Kidney (tissue), 14 donors: Measurements from ENCODE around the gene ANKS1A. TPM values are rescaled to one million over a fixed set of nuclear protein-coding genes. Genes with fewer than 3 reads are reported as not detected.

Source experiments
- DNase-seq, 5 donors: peaks; one replicate each; pipeline ENCODE4 v3.0.0-alpha.2; 2013 to 2020
- FAIRE-seq: peaks from 2 replicates; lab custom pipeline; 2012; peaks lifted over from hg19 to GRCh38; lab: Jason Lieb, UNC
- H3K27ac ChIP-seq, 2 donors: one replicate each; pipeline ENCODE4 v1.7.0; 2013; ENCODE audit warnings: low read depth in 2 of 2, low read length in 2 of 2, inconsistent platforms in 1 of 2
- H3K27me3 ChIP-seq: one replicate; pipeline ENCODE4 v1.7.1; 2013; ENCODE audit warnings: low read length, inconsistent platforms; ENCODE audit not compliant: control insufficient read depth, insufficient read depth
- H3K36me3 ChIP-seq, 3 donors: one replicate each; pipeline versions ENCODE4 v1.7.0 to v1.7.1; 2013; ENCODE audit warnings: low read length in 3 of 3, control low read depth in 1 of 3, inconsistent platforms in 1 of 3; ENCODE audit not compliant: insufficient read depth in 3 of 3, control insufficient read depth in 2 of 3
- H3K4me1 ChIP-seq, 3 donors: one replicate each; pipeline versions ENCODE4 v1.7.0 to v1.7.1; 2013; ENCODE audit warnings: low read length in 3 of 3, inconsistent platforms in 1 of 3, low read depth in 1 of 3; ENCODE audit not compliant: control insufficient read depth in 2 of 3, insufficient read depth in 2 of 3
- H3K4me3 ChIP-seq, 3 donors: one replicate each; pipeline versions ENCODE4 v1.7.0 to v1.8.1; 2013; ENCODE audit warnings: low read length in 3 of 3, control low read depth in 1 of 3, inconsistent platforms in 1 of 3
- H3K9ac ChIP-seq, 3 donors: one replicate each; pipeline versions ENCODE4 v1.7.0 to v1.7.1; 2013; ENCODE audit warnings: low read length in 3 of 3, control low read depth in 1 of 3, inconsistent platforms in 1 of 3
- H3K9me3 ChIP-seq, 3 donors: one replicate each; pipeline versions ENCODE4 v1.7.0 to v1.7.1; 2013; ENCODE audit warnings: low read length in 3 of 3, control low read depth in 1 of 3, inconsistent platforms in 1 of 3; ENCODE audit not compliant: control insufficient read depth in 2 of 3, insufficient read depth in 1 of 3
- intact Hi-C: fragments of 100-400 bp; cut with DNase I; formaldehyde crosslinking; loops from one replicate; pipeline ENCODE4 v1.11.1; 2022
- polyA plus RNA-seq: library from polyadenylated mRNA; stranded (reverse); fragments of 350-450 nt; fragmentation: Illumina TruSeq; extraction: RNeasy Lipid Tissue Mini Kit (QIAGEN cat#74804); gene quantifications from one replicate; pipeline ENCODE4 v1.2.3, GENCODE V29; 2014; ENCODE audit warnings: low read depth, low replicate concordance; ENCODE audit not compliant: insufficient read depth
- total RNA-seq: library from RNA; stranded (reverse); fragmentation: NEBNext Ultra II Directional; extraction: Animal tissue kit (Norgen Biotek cat#: 25700); gene quantifications from one replicate; pipeline ENCODE4 v1.2.1, GENCODE V29; 2021
- TF ChIP-seq, protein P1 (sequence below): IDR thresholded peaks from 3 replicates; pipeline ENCODE4 v1.5.1; 2012; ENCODE audit warnings: mild to moderate bottlenecking, moderate library complexity, borderline replicate concordance; ENCODE audit not compliant: insufficient read depth; ENCODE audit errors: extremely low read depth
- donor health status: control.
- donor health status: control.
- donor health status: control.
- donor health status: control.
- donor health status: control.
- donor health status: DM: yes; HTN: yes; CAD: no.
- donor health status: Normal renal cell carcinoma (clear cell type).

The ANKS1A gene
- total and polyA plus RNA-seq, 2 donors from 2014 or later, result 9.4 to 25.9 TPM

- DNase-seq, result no peak
- Histone ChIP-seq H3K36me3 (no peaks in the 10 kb centered on the region), H3K4me3 (no peak overlapping the region), H3K9me3 (no peaks in the 10 kb centered on the region), H3K4me1 (peaks cover 0 to 13% (median 3%) of the 10 kb centered on the region in 3 donors), H3K9ac (peak overlapping the region in 1 of 3 donors; percentile 2), H3K27me3 (no peaks in the 10 kb centered on the region), H3K27ac (peak overlapping the region in 1 of 2 donors; percentile 22)
- TF ChIP-seq, protein P1, sequence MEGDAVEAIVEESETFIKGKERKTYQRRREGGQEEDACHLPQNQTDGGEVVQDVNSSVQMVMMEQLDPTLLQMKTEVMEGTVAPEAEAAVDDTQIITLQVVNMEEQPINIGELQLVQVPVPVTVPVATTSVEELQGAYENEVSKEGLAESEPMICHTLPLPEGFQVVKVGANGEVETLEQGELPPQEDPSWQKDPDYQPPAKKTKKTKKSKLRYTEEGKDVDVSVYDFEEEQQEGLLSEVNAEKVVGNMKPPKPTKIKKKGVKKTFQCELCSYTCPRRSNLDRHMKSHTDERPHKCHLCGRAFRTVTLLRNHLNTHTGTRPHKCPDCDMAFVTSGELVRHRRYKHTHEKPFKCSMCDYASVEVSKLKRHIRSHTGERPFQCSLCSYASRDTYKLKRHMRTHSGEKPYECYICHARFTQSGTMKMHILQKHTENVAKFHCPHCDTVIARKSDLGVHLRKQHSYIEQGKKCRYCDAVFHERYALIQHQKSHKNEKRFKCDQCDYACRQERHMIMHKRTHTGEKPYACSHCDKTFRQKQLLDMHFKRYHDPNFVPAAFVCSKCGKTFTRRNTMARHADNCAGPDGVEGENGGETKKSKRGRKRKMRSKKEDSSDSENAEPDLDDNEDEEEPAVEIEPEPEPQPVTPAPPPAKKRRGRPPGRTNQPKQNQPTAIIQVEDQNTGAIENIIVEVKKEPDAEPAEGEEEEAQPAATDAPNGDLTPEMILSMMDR, result no peak
- intact Hi-C loops, result no loop called here
- FAIRE-seq, result no peak
Observed at GRCh38 chr6:35036059-35036827, 147.2 kb downstream of the ANKS1A start.

DNA sequence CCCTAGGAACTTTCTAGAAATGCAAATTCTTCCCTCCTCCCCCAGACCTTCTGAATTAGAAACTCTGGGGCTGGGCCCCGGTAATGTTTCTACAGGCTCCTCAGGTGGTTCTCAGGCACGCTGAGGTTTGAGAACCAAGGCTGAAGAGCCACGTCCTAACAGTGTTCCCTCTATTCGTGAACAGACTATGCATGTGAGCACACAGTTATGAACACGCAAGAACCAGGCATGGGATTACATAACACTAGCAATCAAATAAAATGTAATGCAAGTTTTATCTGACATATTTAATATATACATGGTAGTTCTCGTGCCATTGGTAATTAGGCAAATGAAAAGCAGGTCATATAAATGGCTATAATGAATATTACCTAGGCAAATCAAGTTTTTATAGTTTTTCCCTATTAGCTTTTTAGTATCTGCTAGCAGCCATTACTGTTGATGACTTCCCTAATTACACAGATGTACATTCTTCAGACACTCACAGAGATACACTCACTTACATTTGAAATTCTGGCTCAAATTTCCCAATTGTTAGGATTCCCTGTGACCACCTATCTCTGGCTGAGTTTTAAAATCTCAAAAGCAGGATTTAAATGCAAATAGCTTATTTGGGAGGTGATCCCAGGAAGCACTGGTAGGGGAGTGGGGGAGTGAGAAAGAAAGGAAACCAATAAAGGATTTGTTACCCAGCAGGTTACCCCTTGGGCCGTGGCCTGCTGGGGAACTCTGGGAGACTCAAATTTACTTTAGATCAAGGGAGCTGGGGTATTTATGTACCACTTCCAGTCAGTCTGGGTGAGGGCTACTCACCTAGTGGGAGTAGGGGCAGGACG is 148.0 kb downstream of the ANKS1A start:
- FAIRE-seq (no peak), DNase-seq (peak in 1 of 5 donors; percentile 9)
- no peak overlapping the region for H3K27ac ChIP-seq
- no peaks in the 10 kb centered on the region for H3K27me3 ChIP-seq
- H3K36me3 ChIP-seq, result peaks cover 0 to 2% (median 0%) of the 10 kb centered on the region in 3 donors
- H3K4me1 ChIP-seq, result peaks cover 0 to 13% (median 3%) of the 10 kb centered on the region in 3 donors
- H3K9me3 ChIP-seq, result no peaks in the 10 kb centered on the region
- TF ChIP-seq, protein P1, result no peak
- intact Hi-C loops, result no loop called here
- H3K9ac ChIP-seq, result peak overlapping the region in 1 of 3 donors; percentile 2
- H3K4me3 ChIP-seq, result no peak overlapping the region

GRCh38 chr6:35037664-35038038 is 148.6 kb downstream of the ANKS1A start:
- Histone ChIP-seq H3K4me3 (no peak overlapping the region), H3K9ac (no peak overlapping the region), H3K9me3 (no peaks in the 10 kb centered on the region), H3K27me3 (no peaks in the 10 kb centered on the region), H3K4me1 (peaks cover 0 to 13% (median 3%) of the 10 kb centered on the region in 3 donors), H3K36me3 (peaks cover 0 to 4% (median 2%) of the 10 kb centered on the region in 3 donors), H3K27ac (no peak overlapping the region)
- TF ChIP-seq, protein P1, result no peak
- intact Hi-C loops, result no loop called here
- FAIRE-seq (no peak), DNase-seq (no peak)
